Spleen (tissue), 7 donors: ENCODE measurements around the gene CHRNG.

Experiments used
- CTCF ChIP-seq, 11 experiments: fragments of 200-600 bp in 7 of 11; fragments of 450-650 bp in 4 of 11; sonication (generic) in 4 of 11; IDR thresholded peaks in 8 of 11; conservative IDR thresholded peaks in 3 of 11; 1 replicate in 7 of 11; 2 replicates in 4 of 11; pipeline versions ENCODE4 v1.4.0 to v1.8.0; 2016 to 2021; ENCODE audit warnings: antibody characterized with exemption in 11 of 11, inconsistent platforms in 4 of 11, mild to moderate bottlenecking in 1 of 11
- POLR2AphosphoS5 ChIP-seq, 3 donors: sonication (generic); formaldehyde crosslinking; IDR thresholded peaks; one replicate each; pipeline ENCODE4 v1.5.1; 2017; ENCODE audit warnings: antibody characterized with exemption in 3 of 3
- donor health status: DM: no; HTN: no; CAD: no; lungs with moderate emphysema.
- donor health status: DM: no; HTN: no; CAD: no.
- donor health status: DM: no; HTN: no; CAD: no.

- no peak for TF ChIP-seq CTCF (IDR thresholded peaks at IDR 0.05 in 8 of 11, conservative IDR thresholded peaks at IDR 0.05 in 3 of 11)
- TF ChIP-seq POLR2AphosphoS5 (IDR thresholded peaks at IDR 0.05): no peak
Measured at GRCh38 chr2:232541961-232542714, 2.6 kb downstream of the CHRNG start.
